Stimulated activated CD4-positive, alpha-beta T cell treated with anti-CD3 and anti-CD28 coated beads, Interleukin-4, amount 100 ng/mL, for 24 hours (primary cell): Measurements from ENCODE around the gene CCDC88C.
A peak's percentile ranks its signal among the peaks of the same experiment; 100 is the strongest.
"Not testable (repeated sequence)": the region's sequence is repeated elsewhere in the genome, so short reads cannot be mapped to it uniquely, and the experiment has no call there.

Source experiments
- DNase-seq: peaks from one replicate; pipeline ENCODE4 v3.0.0-alpha.2; 2020

Gene CCDC88C

GRCh38 chr14:91261986-91262549 lies 155.6 kb downstream of the CCDC88C start:
- DNase-seq: no peak

- DNase-seq: peak; percentile 49
These were observed 156.5 kb downstream of the CCDC88C start for GRCh38 chr14:91261115-91261514.

- no peak for DNase-seq
These were observed 158.7 kb downstream of the CCDC88C start for GRCh38 chr14:91258876-91259275.

GRCh38 chr14:91258011-91258618 lies 159.5 kb downstream of the CCDC88C start:
- no peak for DNase-seq

DNA sequence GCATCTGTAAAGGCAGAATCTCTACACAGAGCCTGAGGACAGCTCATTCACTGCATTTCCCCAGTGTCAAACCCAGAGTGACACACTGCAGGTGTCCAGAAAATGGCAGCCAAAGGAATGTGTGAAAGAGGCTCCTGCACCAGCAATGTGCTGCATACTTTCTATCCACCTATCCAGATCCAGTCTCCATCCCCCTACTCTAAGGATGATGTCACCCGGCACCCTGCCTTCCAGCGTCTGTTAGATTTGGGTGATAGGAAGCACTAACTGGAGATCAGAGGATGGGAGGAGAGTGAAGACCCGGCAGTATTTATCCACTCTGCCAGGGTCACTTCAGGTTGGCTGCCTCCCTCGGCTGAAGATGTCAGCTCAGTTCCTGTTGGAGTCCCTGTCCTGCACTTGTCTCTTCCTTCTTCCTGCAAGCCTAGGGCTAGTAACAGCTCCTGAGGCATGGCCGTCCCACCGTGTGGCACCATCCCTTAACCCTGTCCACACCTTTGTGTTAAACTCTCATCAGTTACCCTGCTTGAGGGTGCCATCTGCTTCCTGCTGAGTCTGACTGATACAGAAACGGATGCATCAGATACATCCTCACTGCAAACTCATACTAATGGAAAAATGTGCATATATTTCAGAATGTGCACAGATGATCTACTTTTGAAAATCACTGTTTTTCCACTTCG lies 160.2 kb downstream of the CCDC88C start:
- DNase-seq: no peak

DNA sequence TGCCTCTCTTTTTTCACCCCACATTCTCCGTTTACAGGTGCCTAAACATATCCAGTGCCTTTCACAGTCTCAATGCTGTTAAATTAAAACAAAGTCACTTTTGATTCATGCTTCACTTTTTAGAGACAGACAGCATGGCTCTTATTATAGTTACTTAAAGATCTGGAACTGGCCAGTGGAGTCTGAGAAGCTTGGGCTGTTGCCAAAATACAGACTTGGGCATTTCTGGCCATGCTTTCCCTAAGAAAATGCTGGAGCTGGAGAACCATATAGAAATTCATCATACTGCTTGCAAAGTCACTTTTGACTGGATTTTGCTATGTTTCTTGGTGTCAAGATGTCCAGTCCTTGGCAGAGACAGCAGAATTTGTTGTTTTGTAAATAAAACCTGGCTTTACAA lies 161.0 kb downstream of the CCDC88C start:
- DNase-seq: no peak

DNA sequence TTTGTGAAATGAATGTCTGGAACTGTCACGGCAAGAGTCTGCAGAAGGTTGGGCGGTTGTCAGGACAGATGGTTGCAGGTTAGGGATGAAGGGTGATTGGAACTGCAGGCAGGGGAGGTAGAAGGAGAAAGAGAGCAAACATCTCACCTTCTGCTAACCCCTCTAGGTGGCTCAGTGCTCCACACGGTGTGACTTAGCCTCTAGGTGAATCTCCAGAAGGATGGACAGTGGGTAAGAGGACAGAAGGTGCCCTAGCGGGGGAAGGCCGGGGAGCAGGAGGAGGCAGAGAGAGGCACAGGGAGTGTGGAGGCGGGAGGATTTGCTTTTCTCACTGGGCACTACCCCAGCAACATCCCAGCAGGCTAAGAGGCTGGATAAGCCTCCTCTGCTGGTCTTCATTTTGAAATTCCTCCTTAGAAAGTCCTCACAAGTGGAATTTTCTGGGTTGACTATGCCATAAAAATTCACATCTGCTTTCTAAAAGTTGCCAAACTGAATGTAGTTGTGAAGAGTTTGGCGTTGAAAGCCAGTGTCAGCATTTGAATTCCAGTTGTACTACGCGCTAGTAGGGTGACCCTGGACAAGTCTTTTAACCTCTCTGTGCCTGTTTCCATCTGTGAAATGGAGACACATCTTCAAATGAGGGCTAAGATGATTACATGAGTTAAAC lies 162.5 kb downstream of the CCDC88C start:
- DNase-seq: no peak

- no peak for DNase-seq
These were observed 163.2 kb downstream of the CCDC88C start for GRCh38 chr14:91254461-91254860.

GRCh38 chr14:91253795-91254323 lies 163.8 kb downstream of the CCDC88C start:
- no peak for DNase-seq

- no peak for DNase-seq
These were observed 164.5 kb downstream of the CCDC88C start for GRCh38 chr14:91252871-91253794.

GRCh38 chr14:91250912-91251311 lies 166.7 kb downstream of the CCDC88C start:
- no peak for DNase-seq

DNA sequence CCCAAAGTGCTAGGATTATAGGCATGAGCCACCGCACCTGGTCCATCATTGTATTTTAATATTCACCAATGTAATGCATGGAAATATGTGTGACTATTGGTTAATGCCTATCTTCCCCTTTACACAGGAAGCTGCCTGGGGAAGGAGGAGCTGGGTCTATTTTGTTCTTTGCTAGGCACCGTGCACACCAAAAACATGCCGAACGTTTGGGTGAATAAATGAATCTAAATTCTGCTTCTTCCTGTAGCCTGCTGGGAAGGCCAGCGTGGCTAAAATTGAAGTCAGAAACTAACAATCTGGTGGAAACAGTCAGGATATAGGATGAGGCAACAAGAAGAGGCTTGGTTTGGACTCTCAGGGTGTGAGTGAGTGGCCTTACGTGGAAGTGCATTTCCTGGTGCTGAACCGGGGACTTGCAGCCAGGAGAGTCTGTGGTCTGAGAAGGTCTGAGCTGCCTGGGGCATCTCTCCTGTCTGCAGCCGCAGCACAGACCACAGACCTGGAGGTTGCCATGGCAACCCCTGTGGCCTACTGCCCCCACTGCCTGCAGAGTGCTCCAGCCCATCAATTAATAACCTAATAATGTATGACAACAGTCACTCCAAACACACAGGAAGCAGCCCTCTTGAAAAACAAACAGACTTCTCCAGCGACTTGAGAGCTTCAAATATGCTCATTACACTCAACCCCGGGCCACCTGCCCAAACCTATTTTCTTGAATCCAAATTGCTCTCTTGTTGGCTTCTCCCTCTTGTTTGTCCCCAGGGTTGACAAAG lies 167.6 kb downstream of the CCDC88C start:
- DNase-seq: peak; percentile 39

GRCh38 chr14:91246051-91246852 lies 171.4 kb downstream of the CCDC88C start:
- DNase-seq: peak; percentile 79

- DNase-seq: not testable (repeated sequence)
These were observed 172.0 kb downstream of the CCDC88C start for GRCh38 chr14:91245616-91246015.

- DNase-seq: peak; percentile 63
These were observed 172.6 kb downstream of the CCDC88C start for GRCh38 chr14:91245029-91245428.

GRCh38 chr14:91244501-91244901 lies 173.1 kb downstream of the CCDC88C start, which contains the start of gene GPR68:
Gene GPR68, minus strand, starts transcription at chr14:91244704. Its CDS starts 9,654 bp downstream, at chr14:91235050.
- DNase-seq: no peak

- DNase-seq: no peak
These were observed 174.5 kb downstream of the CCDC88C start for GRCh38 chr14:91243074-91243471.

- no peak for DNase-seq
These were observed 175.0 kb downstream of the CCDC88C start for GRCh38 chr14:91242635-91243034.

- no peak for DNase-seq
These were observed 175.8 kb downstream of the CCDC88C start for GRCh38 chr14:91241863-91242262.

DNA sequence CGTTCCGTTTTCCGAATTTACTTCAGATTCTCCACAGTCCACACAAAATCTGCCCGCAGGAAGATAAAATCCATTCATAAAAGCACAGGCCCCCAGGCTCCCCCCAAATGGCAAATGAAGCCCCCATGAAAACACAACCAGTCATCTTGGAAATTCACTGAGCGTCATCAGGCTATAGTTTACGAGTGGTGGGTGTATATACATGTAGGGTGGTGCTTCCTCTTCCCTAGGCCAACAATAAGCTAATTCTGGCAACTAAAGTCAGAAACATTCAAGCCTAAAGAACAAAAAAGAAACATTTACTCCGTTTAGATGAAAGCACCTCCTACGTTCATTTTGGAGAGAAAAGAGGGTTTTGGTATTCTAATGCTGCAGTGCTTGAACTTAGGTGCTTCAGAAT lies 179.0 kb downstream of the CCDC88C start:
- no peak for DNase-seq

GRCh38 chr14:91238085-91238484 lies 179.5 kb downstream of the CCDC88C start:
- no peak for DNase-seq
